IPS-18c (cell line): ENCODE data around the gene NUF2.

ENCODE experiments used
- H3K4me3 ChIP-seq: 2 replicates; pipeline ENCODE4 v1.7.0; 2013; ENCODE audit warnings: low read depth, mild to moderate bottlenecking, low read length, moderate library complexity; ENCODE audit not compliant: insufficient read depth
- H3K9me3 ChIP-seq: one replicate; pipeline ENCODE4 v1.6.1; 2013; ENCODE audit warnings: mild to moderate bottlenecking, low read length, moderate library complexity; ENCODE audit not compliant: control insufficient read depth, insufficient read depth

Gene NUF2

GRCh38 chr1:163381487-163382184 lies 59.9 kb downstream of the NUF2 start:
- Histone ChIP-seq H3K9me3 (no peaks in the 10 kb centered on the region), H3K4me3 (no peak overlapping the region)

- no peak overlapping the region for H3K4me3 ChIP-seq
- no peaks in the 10 kb centered on the region for H3K9me3 ChIP-seq
Observed at GRCh38 chr1:163382395-163382794, 60.6 kb downstream of the NUF2 start.

- Histone ChIP-seq H3K9me3 (no peaks in the 10 kb centered on the region), H3K4me3 (no peak overlapping the region)
Observed at GRCh38 chr1:163387146-163387545, 65.4 kb downstream of the NUF2 start.

GRCh38 chr1:163388970-163389369 lies 67.2 kb downstream of the NUF2 start:
- no peaks in the 10 kb centered on the region for H3K9me3 ChIP-seq
- no peak overlapping the region for H3K4me3 ChIP-seq

- H3K4me3 ChIP-seq, result no peak overlapping the region
- H3K9me3 ChIP-seq, result no peaks in the 10 kb centered on the region
Observed at GRCh38 chr1:163395790-163396189, 74.0 kb downstream of the NUF2 start.

- H3K9me3 ChIP-seq, result no peaks in the 10 kb centered on the region
- no peak overlapping the region for H3K4me3 ChIP-seq
Observed at GRCh38 chr1:163397451-163398200, 75.9 kb downstream of the NUF2 start.

- Histone ChIP-seq H3K4me3 (no peak overlapping the region), H3K9me3 (no peaks in the 10 kb centered on the region)
Observed at GRCh38 chr1:163399001-163399400, 77.2 kb downstream of the NUF2 start.

- Histone ChIP-seq H3K9me3 (no peaks in the 10 kb centered on the region), H3K4me3 (no peak overlapping the region)
Observed at GRCh38 chr1:163399976-163400601, 78.3 kb downstream of the NUF2 start.

GRCh38 chr1:163401211-163401610 lies 79.5 kb downstream of the NUF2 start:
- H3K9me3 ChIP-seq, result peaks cover 2% of the 10 kb centered on the region
- no peak overlapping the region for H3K4me3 ChIP-seq
